Measurements from ENCODE around the gene S100A8. TPM values are rescaled to one million over a fixed set of nuclear protein-coding genes. Genes with fewer than 3 reads are reported as not detected.
"Not testable (repeated sequence)": the region's sequence is repeated elsewhere in the genome, so short reads cannot be mapped to it uniquely, and the experiment has no call there.

Gene S100A8
- polyA plus RNA-seq, 3 donors, result 4,193 to 30,135 (median 27,689) TPM

DNA sequence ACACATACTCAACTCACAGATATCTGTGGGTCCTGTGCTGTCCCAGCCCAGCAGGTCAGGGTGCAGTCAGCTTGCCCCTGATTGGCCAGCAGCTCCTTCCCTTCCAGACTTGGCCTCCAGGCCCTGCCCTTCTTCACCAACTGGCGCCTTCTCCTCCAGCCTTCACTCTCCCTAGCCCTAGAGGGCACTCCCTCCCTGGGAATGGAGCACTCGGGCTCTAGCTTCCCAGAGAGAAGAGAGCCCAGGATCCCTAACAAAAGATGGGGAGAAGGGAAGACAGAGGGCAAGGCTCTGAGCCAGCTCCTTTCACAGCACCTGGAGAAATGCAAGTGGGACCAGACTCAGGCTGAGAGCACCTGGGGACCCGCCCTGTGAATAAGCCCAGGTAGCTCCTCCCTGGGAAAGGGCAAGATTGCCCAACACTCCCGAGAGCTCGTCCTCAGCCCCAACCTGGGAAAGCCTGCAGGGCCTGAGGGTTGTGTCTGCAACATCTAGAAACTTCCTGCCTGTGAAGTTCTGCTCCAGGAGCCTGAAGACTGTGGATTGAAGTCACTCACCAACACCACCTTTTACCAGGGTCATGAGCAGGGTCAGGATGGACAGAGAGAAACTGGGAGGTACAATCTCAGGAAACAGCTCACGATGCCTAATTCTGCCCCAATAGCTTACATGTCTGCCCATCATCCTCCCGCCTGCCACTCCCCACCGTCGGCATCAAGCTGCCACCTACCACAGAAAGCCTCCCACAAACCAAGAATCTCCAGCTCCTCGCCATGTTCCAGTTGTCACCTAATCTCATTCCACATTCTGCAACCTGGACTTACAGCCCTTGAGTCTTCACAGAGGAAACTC is 42.1 kb downstream of the S100A8 start, which contains the start of gene PGLYRP4:
Gene PGLYRP4, minus strand, starts transcription at position 331 of the 852 bp plus-strand sequence. CDS start 909 bp downstream, outside the sequence.
- TF ChIP-seq, protein P1, sequence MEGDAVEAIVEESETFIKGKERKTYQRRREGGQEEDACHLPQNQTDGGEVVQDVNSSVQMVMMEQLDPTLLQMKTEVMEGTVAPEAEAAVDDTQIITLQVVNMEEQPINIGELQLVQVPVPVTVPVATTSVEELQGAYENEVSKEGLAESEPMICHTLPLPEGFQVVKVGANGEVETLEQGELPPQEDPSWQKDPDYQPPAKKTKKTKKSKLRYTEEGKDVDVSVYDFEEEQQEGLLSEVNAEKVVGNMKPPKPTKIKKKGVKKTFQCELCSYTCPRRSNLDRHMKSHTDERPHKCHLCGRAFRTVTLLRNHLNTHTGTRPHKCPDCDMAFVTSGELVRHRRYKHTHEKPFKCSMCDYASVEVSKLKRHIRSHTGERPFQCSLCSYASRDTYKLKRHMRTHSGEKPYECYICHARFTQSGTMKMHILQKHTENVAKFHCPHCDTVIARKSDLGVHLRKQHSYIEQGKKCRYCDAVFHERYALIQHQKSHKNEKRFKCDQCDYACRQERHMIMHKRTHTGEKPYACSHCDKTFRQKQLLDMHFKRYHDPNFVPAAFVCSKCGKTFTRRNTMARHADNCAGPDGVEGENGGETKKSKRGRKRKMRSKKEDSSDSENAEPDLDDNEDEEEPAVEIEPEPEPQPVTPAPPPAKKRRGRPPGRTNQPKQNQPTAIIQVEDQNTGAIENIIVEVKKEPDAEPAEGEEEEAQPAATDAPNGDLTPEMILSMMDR (IDR thresholded peaks at IDR 0.05), result no peak
- no peak within 1 kb of the TSS for H3K9ac ChIP-seq (ENCODE audit: insufficient read depth, low read length, poor library complexity, severe bottlenecking)
- H3K4me3 ChIP-seq (replicated peaks in 1 of 3; ENCODE audit: low read depth in 2 of 3, low read length in 3 of 3), result no peak within 1 kb of the TSS
- 63% methylated on average over 6 of the region's 10 CpGs for WGBS (ENCODE audit: insufficient coverage)
- Mint-ChIP-seq H3K36me3 (no peaks in the 10 kb centered on the region), H3K4me1 (peaks cover 49% of the 10 kb centered on the region), H3K9me3 (no peaks in the 10 kb centered on the region), H3K27ac (peak within 1 kb of the TSS in 3 of 7 donors; percentile 19 to 54 (median 53)), H3K4me3 (no peak within 1 kb of the TSS), H3K27me3 (ENCODE audit: low read depth in 3 of 3) (peaks cover 9 to 17% (median 12%) of the 10 kb centered on the region in 3 donors)
- intact Hi-C loops (cut with micrococcal nuclease), result no loop called here
- no peak for DNase-seq
- H3K27me3 ChIP-seq (ENCODE audit: control insufficient read depth in 2 of 2, insufficient read depth in 2 of 2, low read length in 2 of 2), result no peaks in the 10 kb centered on the region
- no peak within 1 kb of the TSS for H3K4me2 ChIP-seq (replicated peaks; ENCODE audit: extremely low read depth, low read length, poor library complexity, severe bottlenecking)
- no peaks in the 10 kb centered on the region for H3K36me3 ChIP-seq (replicated peaks in 1 of 2; ENCODE audit: control insufficient read depth in 1 of 2, insufficient read depth in 2 of 2, low read length in 2 of 2)
- no peak within 1 kb of the TSS for H2AFZ ChIP-seq (ENCODE audit: insufficient read depth, low read depth, low read length, poor library complexity, severe bottlenecking)
- H3K79me2 ChIP-seq (ENCODE audit: insufficient read depth, low read length), result no peaks in the 10 kb centered on the region
- H3K27ac ChIP-seq (ENCODE audit: low read depth in 1 of 2, low read length in 2 of 2), result no peak within 1 kb of the TSS
- no peaks in the 10 kb centered on the region for H4K20me1 ChIP-seq (ENCODE audit: insufficient read depth, low read length)
- no peaks in the 10 kb centered on the region for H3K9me3 ChIP-seq (replicated peaks in 1 of 2; ENCODE audit: control insufficient read depth in 1 of 2, insufficient read depth in 1 of 2, low read length in 2 of 2)
- H3K4me1 ChIP-seq (ENCODE audit: control insufficient read depth in 1 of 2, insufficient read depth in 2 of 2, low read length in 2 of 2), result peaks cover 40 to 50% of the 10 kb centered on the region in 2 donors

DNA sequence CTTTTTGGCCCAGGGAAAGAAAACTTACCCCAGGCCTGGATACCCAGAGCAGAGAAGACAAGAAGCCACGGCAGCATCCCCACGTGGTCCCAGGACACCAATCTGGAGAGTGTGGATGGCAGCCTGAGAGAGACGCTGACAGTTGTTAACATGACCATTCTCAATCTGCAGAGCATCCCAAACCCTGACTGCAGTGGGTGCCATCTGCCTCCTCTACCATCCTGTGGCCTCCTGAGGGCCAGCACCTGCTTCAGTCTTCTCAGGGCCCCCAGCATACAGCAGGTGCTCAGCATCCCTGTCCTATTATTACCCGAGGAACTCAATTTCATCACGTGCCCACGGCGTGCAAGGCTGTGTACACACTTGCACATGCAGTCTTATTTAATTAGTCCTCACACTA is 43.0 kb downstream of the S100A8 start:
- H3K9me3 Mint-ChIP-seq, result no peaks in the 10 kb centered on the region
- peaks cover 56% of the 10 kb centered on the region for H3K4me1 Mint-ChIP-seq
- H3K36me3 ChIP-seq (replicated peaks in 1 of 2; ENCODE audit: control insufficient read depth in 1 of 2, insufficient read depth in 2 of 2, low read length in 2 of 2), result no peaks in the 10 kb centered on the region
- DNase-seq, result no peak
- no peaks in the 10 kb centered on the region for H3K9me3 ChIP-seq (replicated peaks in 1 of 2; ENCODE audit: control insufficient read depth in 1 of 2, insufficient read depth in 1 of 2, low read length in 2 of 2)
- H3K27me3 ChIP-seq (ENCODE audit: control insufficient read depth in 2 of 2, insufficient read depth in 2 of 2, low read length in 2 of 2), result no peaks in the 10 kb centered on the region
- no peak overlapping the region for H3K4me3 ChIP-seq (replicated peaks in 1 of 3; ENCODE audit: low read depth in 2 of 3, low read length in 3 of 3)
- no peak overlapping the region for H3K4me2 ChIP-seq (replicated peaks; ENCODE audit: extremely low read depth, low read length, poor library complexity, severe bottlenecking)
- peaks cover 41 to 55% of the 10 kb centered on the region in 2 donors for H3K4me1 ChIP-seq (ENCODE audit: control insufficient read depth in 1 of 2, insufficient read depth in 2 of 2, low read length in 2 of 2)
- H3K27ac Mint-ChIP-seq, result no peak overlapping the region
- no peak overlapping the region for H3K27ac ChIP-seq (ENCODE audit: low read depth in 1 of 2, low read length in 2 of 2)
- WGBS (ENCODE audit: insufficient coverage), result 57% methylated on average over 5 of the region's 7 CpGs
- H3K36me3 Mint-ChIP-seq, result no peaks in the 10 kb centered on the region
- TF ChIP-seq, protein P1 (IDR thresholded peaks at IDR 0.05), result no peak
- H3K9ac ChIP-seq (ENCODE audit: insufficient read depth, low read length, poor library complexity, severe bottlenecking), result no peak overlapping the region
- no peak overlapping the region for H2AFZ ChIP-seq (ENCODE audit: insufficient read depth, low read depth, low read length, poor library complexity, severe bottlenecking)
- H3K4me3 Mint-ChIP-seq, result no peak overlapping the region
- H4K20me1 ChIP-seq (ENCODE audit: insufficient read depth, low read length), result no peaks in the 10 kb centered on the region
- intact Hi-C loops (cut with micrococcal nuclease), result no loop called here
- H3K27me3 Mint-ChIP-seq (ENCODE audit: low read depth in 3 of 3), result peaks cover 7 to 14% (median 12%) of the 10 kb centered on the region in 3 donors
- H3K79me2 ChIP-seq (ENCODE audit: insufficient read depth, low read length), result no peaks in the 10 kb centered on the region

DNA sequence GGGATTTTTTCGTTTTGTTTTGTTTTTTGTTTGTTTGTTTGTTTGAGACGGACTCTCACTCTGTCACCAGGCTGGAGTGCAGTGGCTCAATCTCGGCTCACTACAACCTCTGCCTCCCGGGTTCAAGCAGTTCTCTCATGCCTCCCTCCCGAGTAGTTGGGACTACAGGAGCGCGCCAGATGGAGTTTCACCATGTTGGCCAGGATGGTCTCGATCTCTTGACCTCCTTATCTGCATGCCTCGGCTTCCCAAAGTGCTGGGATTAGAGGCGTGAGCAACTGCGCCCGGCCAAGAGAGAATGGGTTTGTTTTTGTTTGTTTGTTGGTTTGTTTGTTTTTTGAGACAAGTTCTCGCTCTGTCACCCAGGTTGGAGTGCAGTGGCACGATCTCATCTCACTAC is 43.8 kb downstream of the S100A8 start:
- H3K27me3 ChIP-seq (ENCODE audit: control insufficient read depth in 2 of 2, insufficient read depth in 2 of 2, low read length in 2 of 2); H4K20me1 ChIP-seq (ENCODE audit: insufficient read depth, low read length); DNase-seq; H3K36me3 Mint-ChIP-seq; H3K36me3 ChIP-seq (replicated peaks in 1 of 2; ENCODE audit: control insufficient read depth in 1 of 2, insufficient read depth in 2 of 2, low read length in 2 of 2); H3K4me3 ChIP-seq (replicated peaks in 1 of 3; ENCODE audit: low read depth in 2 of 3, low read length in 3 of 3); H3K9me3 ChIP-seq (replicated peaks in 1 of 2; ENCODE audit: control insufficient read depth in 1 of 2, insufficient read depth in 1 of 2, low read length in 2 of 2); H3K4me3 Mint-ChIP-seq; H3K27ac Mint-ChIP-seq; H3K79me2 ChIP-seq (ENCODE audit: insufficient read depth, low read length); H3K4me2 ChIP-seq (replicated peaks; ENCODE audit: extremely low read depth, low read length, poor library complexity, severe bottlenecking); H3K9ac ChIP-seq (ENCODE audit: insufficient read depth, low read length, poor library complexity, severe bottlenecking); H2AFZ ChIP-seq (ENCODE audit: insufficient read depth, low read depth, low read length, poor library complexity, severe bottlenecking); H3K27ac ChIP-seq (ENCODE audit: low read depth in 1 of 2, low read length in 2 of 2); H3K9me3 Mint-ChIP-seq; intact Hi-C loops (cut with micrococcal nuclease): not testable (repeated sequence)
- Mint-ChIP-seq H3K4me1 (peaks cover 63% of the 10 kb centered on the region), H3K27me3 (ENCODE audit: low read depth in 3 of 3) (peaks cover 7 to 14% (median 13%) of the 10 kb centered on the region in 3 donors)
- peaks cover 41 to 55% of the 10 kb centered on the region in 2 donors for H3K4me1 ChIP-seq (ENCODE audit: control insufficient read depth in 1 of 2, insufficient read depth in 2 of 2, low read length in 2 of 2)
- 96% methylated on average over 6 of the region's 14 CpGs for whole genome bisulfite sequencing (ENCODE audit: insufficient coverage)

Measured in CD14-positive monocyte (primary cell).